HEK293 (cell line): ENCODE data around the gene KLHL29.

ENCODE experiments used
- CTCF ChIA-PET: fragments of 350-600 bp; formaldehyde crosslinking; extraction: SDS; loops from one replicate; lab custom pipeline; 2021; ENCODE audit warnings: antibody characterized with exemption; lab: Yijun Ruan, JAX
- POLR2A ChIA-PET: fragments of 300-600 bp; formaldehyde crosslinking; extraction: SDS; loops from one replicate; lab custom pipeline; 2020; ENCODE audit warnings: antibody characterized with exemption, inconsistent platforms; lab: Yijun Ruan, JAX
- H3K27ac ChIP-seq: fragments of 200-500 bp; sonication (Bioruptor generic); 2 replicates; pipeline ENCODE4 v1.5.1; 2014; ENCODE audit warnings: low read depth, low read length, control low read depth, inconsistent platforms; ENCODE audit errors: extremely low read depth
- H3K36me3 ChIP-seq, 2 experiments: fragments of 200-500 bp in 1 of 2; sonication (Bioruptor generic) in 1 of 2; 1 replicate in 1 of 2; 2 replicates in 1 of 2; pipeline ENCODE4 v1.5.1; 2014 to 2017; ENCODE audit warnings: inconsistent platforms in 2 of 2, low read length in 2 of 2; ENCODE audit not compliant: control insufficient read depth in 2 of 2, insufficient read depth in 1 of 2
- H3K4me1 ChIP-seq: fragments of 200-500 bp; sonication (Bioruptor generic); 2 replicates; pipeline ENCODE4 v1.5.1; 2014; ENCODE audit warnings: mild to moderate bottlenecking, low read length, inconsistent platforms; ENCODE audit not compliant: control insufficient read depth, insufficient read depth
- H3K4me3 ChIP-seq: 2 replicates; pipeline ENCODE4 v1.5.1; 2011; ENCODE audit warnings: low read depth, mild to moderate bottlenecking, control low read depth, low read length, moderate library complexity
- H3K9me3 ChIP-seq: fragments of 200-500 bp; sonication (Bioruptor generic); 2 replicates; pipeline ENCODE4 v1.5.1; 2014; ENCODE audit warnings: low read depth, low read length, inconsistent platforms; ENCODE audit not compliant: control insufficient read depth, insufficient read depth
- ATF2 ChIP-seq: fragments of 450-650 bp; formaldehyde crosslinking; IDR thresholded peaks from 2 replicates; pipeline ENCODE4 v1.5.1; 2016; ENCODE audit warnings: missing biosample characterization, missing genetic modification characterization, low read depth
- KLF1 ChIP-seq: fragments of 450-650 bp; formaldehyde crosslinking; IDR thresholded peaks from 2 replicates; pipeline ENCODE4 v1.5.1; 2016; ENCODE audit warnings: missing biosample characterization, missing genetic modification characterization
- KLF8 ChIP-seq: fragments of 450-650 bp; formaldehyde crosslinking; IDR thresholded peaks from 2 replicates; pipeline ENCODE4 v1.5.1; 2016; ENCODE audit warnings: missing biosample characterization, missing genetic modification characterization
- MYNN ChIP-seq: fragments of 450-650 bp; formaldehyde crosslinking; IDR thresholded peaks from 2 replicates; pipeline ENCODE4 v1.5.1; 2016; ENCODE audit warnings: missing biosample characterization, missing genetic modification characterization, borderline replicate concordance
- OVOL3 ChIP-seq: fragments of 450-650 bp; formaldehyde crosslinking; IDR thresholded peaks from 2 replicates; pipeline ENCODE4 v1.5.1; 2016; ENCODE audit warnings: missing biosample characterization, missing genetic modification characterization
- PRDM1 ChIP-seq: fragments of 450-650 bp; formaldehyde crosslinking; IDR thresholded peaks from 2 replicates; pipeline ENCODE4; 2016; ENCODE audit warnings: missing biosample characterization, missing genetic modification characterization
- PRDM4 ChIP-seq: fragments of 450-650 bp; formaldehyde crosslinking; IDR thresholded peaks from 2 replicates; pipeline ENCODE4 v1.5.1; 2017; ENCODE audit warnings: missing biosample characterization, missing genetic modification characterization
- RBAK ChIP-seq: fragments of 450-650 bp; formaldehyde crosslinking; IDR thresholded peaks from 2 replicates; pipeline ENCODE4 v1.5.1; 2016; ENCODE audit warnings: missing biosample characterization, missing genetic modification characterization
- SETDB1 ChIP-seq: IDR thresholded peaks from one replicate; pipeline ENCODE4 v1.6.1; 2017; ENCODE audit warnings: mild to moderate bottlenecking, low read length, moderate library complexity, mixed read lengths; ENCODE audit not compliant: insufficient read length
- ZBTB1 ChIP-seq: fragments of 450-650 bp; formaldehyde crosslinking; IDR thresholded peaks from 2 replicates; pipeline ENCODE4 v1.5.1; 2016; ENCODE audit warnings: missing biosample characterization, missing genetic modification characterization
- ZBTB10 ChIP-seq: fragments of 450-650 bp; formaldehyde crosslinking; IDR thresholded peaks from 2 replicates; pipeline ENCODE4 v1.5.1; 2016; ENCODE audit warnings: missing biosample characterization, missing genetic modification characterization
- ZBTB21 ChIP-seq: fragments of 450-650 bp; formaldehyde crosslinking; IDR thresholded peaks from 2 replicates; pipeline ENCODE4 v1.5.1; 2017; ENCODE audit warnings: missing biosample characterization, missing genetic modification characterization
- ZNF18 ChIP-seq: fragments of 450-650 bp; formaldehyde crosslinking; IDR thresholded peaks from 2 replicates; pipeline ENCODE4 v1.5.1; 2016; ENCODE audit warnings: missing biosample characterization, missing genetic modification characterization
- ZNF184 ChIP-seq: fragments of 450-650 bp; IDR thresholded peaks from 2 replicates; pipeline ENCODE4 v1.5.1; 2018; ENCODE audit warnings: missing biosample characterization, mild to moderate bottlenecking, missing genetic modification characterization
- ZNF19 ChIP-seq: fragments of 450-650 bp; formaldehyde crosslinking; IDR thresholded peaks from 2 replicates; pipeline ENCODE4; 2016; ENCODE audit warnings: missing biosample characterization, missing genetic modification characterization, low read depth
- ZNF202 ChIP-seq: fragments of 450-650 bp; formaldehyde crosslinking; IDR thresholded peaks from 2 replicates; pipeline ENCODE4 v1.5.1; 2016; ENCODE audit warnings: missing biosample characterization, missing genetic modification characterization, borderline replicate concordance
- ZNF239 ChIP-seq: fragments of 450-650 bp; formaldehyde crosslinking; IDR thresholded peaks from 2 replicates; pipeline ENCODE4 v1.5.1; 2016; ENCODE audit warnings: missing biosample characterization, missing genetic modification characterization
- ZNF501 ChIP-seq: fragments of 450-650 bp; formaldehyde crosslinking; IDR thresholded peaks from 2 replicates; pipeline ENCODE4 v1.5.1; 2016; ENCODE audit warnings: missing biosample characterization, missing genetic modification characterization
- ZNF544 ChIP-seq: fragments of 450-650 bp; formaldehyde crosslinking; IDR thresholded peaks from 2 replicates; pipeline ENCODE4 v1.5.0; 2017; ENCODE audit warnings: missing biosample characterization, missing genetic modification characterization
- ZNF768 ChIP-seq: fragments of 450-650 bp; formaldehyde crosslinking; IDR thresholded peaks from 2 replicates; pipeline ENCODE4 v1.5.1; 2018; ENCODE audit warnings: missing biosample characterization, mild to moderate bottlenecking, missing genetic modification characterization
- TF ChIP-seq, protein P1 (sequence below): fragments of 450-650 bp; formaldehyde crosslinking; IDR thresholded peaks from 2 replicates; pipeline ENCODE4 v1.5.1; 2017; ENCODE audit warnings: missing biosample characterization, missing genetic modification characterization
- TF ChIP-seq, protein P2 (sequence below): IDR thresholded peaks from 2 replicates; pipeline ENCODE4 v1.6.1; 2011; ENCODE audit warnings: mild to moderate bottlenecking, low read depth, low read length, borderline replicate concordance
- TF ChIP-seq, protein P3 (sequence below): fragments of 450-650 bp; formaldehyde crosslinking; IDR thresholded peaks from 2 replicates; pipeline ENCODE4 v1.5.1; 2017; ENCODE audit warnings: missing biosample characterization, missing genetic modification characterization

The KLHL29 gene

GRCh38 chr2:23629772-23630480, 244.9 kb downstream of the KLHL29 start:
- Histone ChIP-seq H3K4me1 (no peaks in the 10 kb centered on the region), H3K27ac (no peak overlapping the region), H3K9me3 (no peaks in the 10 kb centered on the region), H3K36me3 (no peaks in the 10 kb centered on the region), H3K4me3 (no peak overlapping the region)
- POLR2A ChIA-PET = no interaction called here
- TF ChIP-seq PRDM1 (no peak), KLF8 (tag by site-specific recombination) (no peak), ATF2 (tag by site-specific recombination) (no peak), KLF1 (tag by site-specific recombination) (no peak), ZNF239 (no peak), SETDB1 (no peak), ZNF202 (tag by site-specific recombination) (no peak), ZNF184 (tag by site-specific recombination) (no peak), ZNF19 (tag by site-specific recombination) (no peak)
- CTCF ChIA-PET = no interaction called here

DNA sequence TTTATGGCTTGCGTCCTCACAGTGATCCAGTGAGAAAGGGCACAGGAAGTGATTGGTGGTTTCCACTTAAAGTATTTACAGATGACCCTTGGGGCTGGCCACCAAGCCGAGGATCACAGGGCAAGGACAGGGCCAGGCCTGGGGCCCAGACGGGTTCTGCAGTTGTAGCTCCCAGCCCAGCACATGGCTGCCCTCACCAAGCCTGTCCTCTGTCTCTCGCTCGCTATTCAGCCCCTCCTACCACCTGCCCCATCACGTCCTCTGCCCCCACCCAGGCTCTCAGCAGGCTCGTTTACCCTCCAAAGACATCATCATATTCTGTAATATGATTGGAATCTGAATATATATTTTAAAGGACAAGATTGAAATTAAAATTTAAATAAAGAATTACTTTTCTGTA, 246.0 kb downstream of the KLHL29 start:
- CTCF ChIA-PET = no interaction called here
- no peaks in the 10 kb centered on the region for H3K36me3 ChIP-seq
- TF ChIP-seq ZNF18 (no peak), ZNF768 (tag by site-specific recombination) (no peak), ZNF501 (no peak), ZNF544 (tag by site-specific recombination) (no peak), MYNN (tag by site-specific recombination) (no peak), OVOL3 (tag by site-specific recombination) (no peak), ZBTB21 (tag by site-specific recombination) (no peak), ZBTB1 (tag by site-specific recombination) (no peak), RBAK (tag by site-specific recombination) (no peak), PRDM4 (no peak), ZBTB10 (no peak)
- TF ChIP-seq, protein P1, sequence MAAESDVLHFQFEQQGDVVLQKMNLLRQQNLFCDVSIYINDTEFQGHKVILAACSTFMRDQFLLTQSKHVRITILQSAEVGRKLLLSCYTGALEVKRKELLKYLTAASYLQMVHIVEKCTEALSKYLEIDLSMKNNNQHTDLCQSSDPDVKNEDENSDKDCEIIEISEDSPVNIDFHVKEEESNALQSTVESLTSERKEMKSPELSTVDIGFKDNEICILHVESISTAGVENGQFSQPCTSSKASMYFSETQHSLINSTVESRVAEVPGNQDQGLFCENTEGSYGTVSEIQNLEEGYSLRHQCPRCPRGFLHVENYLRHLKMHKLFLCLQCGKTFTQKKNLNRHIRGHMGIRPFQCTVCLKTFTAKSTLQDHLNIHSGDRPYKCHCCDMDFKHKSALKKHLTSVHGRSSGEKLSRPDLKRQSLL (tag by site-specific recombination) = no peak
- TF ChIP-seq, protein P2, sequence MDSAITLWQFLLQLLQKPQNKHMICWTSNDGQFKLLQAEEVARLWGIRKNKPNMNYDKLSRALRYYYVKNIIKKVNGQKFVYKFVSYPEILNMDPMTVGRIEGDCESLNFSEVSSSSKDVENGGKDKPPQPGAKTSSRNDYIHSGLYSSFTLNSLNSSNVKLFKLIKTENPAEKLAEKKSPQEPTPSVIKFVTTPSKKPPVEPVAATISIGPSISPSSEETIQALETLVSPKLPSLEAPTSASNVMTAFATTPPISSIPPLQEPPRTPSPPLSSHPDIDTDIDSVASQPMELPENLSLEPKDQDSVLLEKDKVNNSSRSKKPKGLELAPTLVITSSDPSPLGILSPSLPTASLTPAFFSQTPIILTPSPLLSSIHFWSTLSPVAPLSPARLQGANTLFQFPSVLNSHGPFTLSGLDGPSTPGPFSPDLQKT = no peak
- TF ChIP-seq, protein P3, sequence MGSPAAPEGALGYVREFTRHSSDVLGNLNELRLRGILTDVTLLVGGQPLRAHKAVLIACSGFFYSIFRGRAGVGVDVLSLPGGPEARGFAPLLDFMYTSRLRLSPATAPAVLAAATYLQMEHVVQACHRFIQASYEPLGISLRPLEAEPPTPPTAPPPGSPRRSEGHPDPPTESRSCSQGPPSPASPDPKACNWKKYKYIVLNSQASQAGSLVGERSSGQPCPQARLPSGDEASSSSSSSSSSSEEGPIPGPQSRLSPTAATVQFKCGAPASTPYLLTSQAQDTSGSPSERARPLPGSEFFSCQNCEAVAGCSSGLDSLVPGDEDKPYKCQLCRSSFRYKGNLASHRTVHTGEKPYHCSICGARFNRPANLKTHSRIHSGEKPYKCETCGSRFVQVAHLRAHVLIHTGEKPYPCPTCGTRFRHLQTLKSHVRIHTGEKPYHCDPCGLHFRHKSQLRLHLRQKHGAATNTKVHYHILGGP (tag by site-specific recombination) = no peak

More for the DNA sequence above, 246.0 kb downstream of the KLHL29 start:
- no peak overlapping the region for H3K27ac ChIP-seq
- POLR2A ChIA-PET = no interaction called here
- no peaks in the 10 kb centered on the region for H3K4me1 ChIP-seq
- H3K4me3 ChIP-seq = no peak overlapping the region
- H3K9me3 ChIP-seq = no peaks in the 10 kb centered on the region
